Adrenal gland (tissue), 12 donors: ENCODE results near the gene ALKBH8. TPM values are rescaled to one million over a fixed set of nuclear protein-coding genes. Genes with fewer than 3 reads are reported as not detected.

ENCODE experiments used
- DNase-seq, 7 donors: peaks; one replicate each; pipeline ENCODE4 v3.0.0-alpha.2; 2019 to 2020
- H3K27ac ChIP-seq, 5 donors: fragments of 200-600 bp; sonication (generic) in 4 of 5; 1 replicate in 3 of 5; 2 replicates in 2 of 5; pipeline versions ENCODE4 v1.5.1 to v1.8.0; 2016 to 2020; ENCODE audit warnings: mild to moderate bottlenecking in 1 of 5
- H3K27me3 ChIP-seq: fragments of 200-600 bp; 2 replicates; pipeline ENCODE4 v1.8.0; 2021
- H3K36me3 ChIP-seq, 2 donors: fragments of 200-600 bp; replicated peaks in 1 of 2; 1 replicate in 1 of 2; 2 replicates in 1 of 2; pipeline versions ENCODE4 v1.5.1 to v1.8.0; 2018 to 2022
- H3K4me1 ChIP-seq, 2 donors: fragments of 200-600 bp; replicated peaks in 1 of 2; 1 replicate in 1 of 2; 2 replicates in 1 of 2; pipeline versions ENCODE4 v1.5.1 to v1.8.0; 2018 to 2021
- H3K4me3 ChIP-seq, 4 donors: fragments of 200-600 bp; sonication (generic) in 3 of 4; one replicate each; pipeline ENCODE4 v1.5.1; 2016 to 2018
- H3K9me3 ChIP-seq, 3 donors: fragments of 200-600 bp; sonication (generic) in 1 of 3; replicated peaks in 1 of 3; 1 replicate in 2 of 3; 2 replicates in 1 of 3; pipeline versions ENCODE4 v1.5.1 to v1.8.0; 2016 to 2021
- POLR2A ChIP-seq, 2 donors: fragments of 450-650 bp; IDR thresholded peaks; one replicate each; pipeline ENCODE4 v1.6.1; 2017; ENCODE audit warnings: antibody characterized with exemption in 2 of 2, mild to moderate bottlenecking in 2 of 2, moderate library complexity in 1 of 2
- WGBS, 4 donors: extraction: QIAGEN DNeasy Blood & Tissue Kit in 2 of 4; methylation state at CpG; one replicate each; pipeline versions ENCODE4 v1.1.5 to v1.1.7; 2013 to 2017; 5-methylcytosine and 5-hydroxymethylcytosine counted together
- intact Hi-C, 2 donors: fragments of 100-400 bp; cut with DNase I; formaldehyde crosslinking; loops; one replicate each; pipeline versions ENCODE4 v1.14.1 to v1.15.0; 2022 to 2023
- polyA plus RNA-seq, 3 donors: library from polyadenylated mRNA; stranded (reverse); fragments of 200-250 nt in 2 of 3; fragments of 350-450 nt in 1 of 3; fragmentation: Illumina TruSeq in 1 of 3; extraction: RNeasy Lipid Tissue Mini Kit (QIAGEN cat#74804) in 1 of 3; gene quantifications; one replicate each; pipeline ENCODE4 v1.2.3, GENCODE V29; 2013 to 2014
- total RNA-seq, 9 donors: library from RNA; depleted of rRNA in 4 of 9; stranded (reverse); fragments of >200 nt in 4 of 9; fragments of 120-200 nt in 1 of 9; fragmentation: NEBNext Ultra II Directional in 1 of 9; extraction: Animal tissue kit (Norgen Biotek cat#: 25700) in 1 of 9; gene quantifications; one replicate each; pipeline versions ENCODE4 v1.1.0 to v1.2.4, GENCODE V29; 2013 to 2023
- TF ChIP-seq, protein P1 (sequence below), 6 experiments: fragments of 450-650 bp in 4 of 6; fragments of 200-600 bp in 2 of 6; sonication (generic) in 1 of 6; IDR thresholded peaks; 1 replicate in 5 of 6; 2 replicates in 1 of 6; pipeline versions ENCODE4 v1.5.1 to v1.8.0; 2016 to 2021; ENCODE audit warnings: antibody characterized with exemption in 6 of 6, mild to moderate bottlenecking in 2 of 6, moderate library complexity in 1 of 6
- donor health status: healthy with polysubstance abuse.
- donor health status: Bipolar disorder and iron deficiency.
- donor health status: DM: yes; HTN: yes; CAD: no.
- donor health status: DM: no; HTN: no; CAD: no.
- donor health status: DM: no; HTN: no; CAD: no.
- donor health status: DM: yes; HTN: yes; CAD: no.

Gene ALKBH8
- total and polyA plus RNA-seq, 12 donors = 2.5 to 9.5 (median 5.5) TPM

DNA sequence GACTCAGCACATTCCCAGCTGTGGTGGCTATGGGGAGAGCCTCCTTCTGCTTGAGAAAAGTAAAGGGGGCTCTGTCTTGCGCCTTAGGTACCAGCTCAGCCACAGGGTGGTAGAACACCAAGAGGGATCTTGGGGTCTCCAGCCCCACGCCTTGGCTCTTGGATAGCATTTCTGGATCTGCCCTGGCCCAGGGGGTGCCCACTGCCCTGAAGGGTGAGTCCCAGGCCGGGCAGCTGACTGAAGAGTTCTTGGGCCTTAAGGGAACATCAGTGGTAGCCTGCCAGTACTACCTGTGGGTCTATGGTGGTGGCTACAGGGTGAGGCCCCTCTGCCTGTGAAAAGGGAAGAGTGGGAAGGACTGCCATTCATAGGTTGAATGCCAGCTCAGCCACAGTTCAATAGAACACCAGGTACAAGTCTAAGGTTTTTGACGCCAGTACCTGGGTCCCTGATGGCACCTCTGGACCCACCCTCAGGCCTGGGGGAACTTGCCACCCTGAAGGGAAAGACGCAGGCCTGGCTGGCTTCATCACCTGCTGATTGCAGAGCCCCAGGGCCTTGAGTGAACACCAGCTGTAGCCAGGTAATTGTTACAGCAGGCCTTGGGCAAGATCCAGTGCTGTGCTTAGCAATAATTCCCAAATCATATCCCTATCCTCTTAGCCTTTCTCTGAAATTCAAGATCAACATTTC is 111.8 kb downstream of the ALKBH8 start:
- Histone ChIP-seq H3K4me1 (peaks cover 15 to 22% of the 10 kb centered on the region in 2 donors), H3K36me3 (peaks cover 0 to 18% of the 10 kb centered on the region in 2 donors), H3K27ac (no peak overlapping the region), H3K4me3 (no peak overlapping the region), H3K9me3 (no peaks in the 10 kb centered on the region), H3K27me3 (no peaks in the 10 kb centered on the region)
- no peak for DNase-seq
- intact Hi-C loops = no loop called here
- TF ChIP-seq POLR2A (IDR thresholded peaks at IDR 0.05) = no peak
- TF ChIP-seq, protein P1, sequence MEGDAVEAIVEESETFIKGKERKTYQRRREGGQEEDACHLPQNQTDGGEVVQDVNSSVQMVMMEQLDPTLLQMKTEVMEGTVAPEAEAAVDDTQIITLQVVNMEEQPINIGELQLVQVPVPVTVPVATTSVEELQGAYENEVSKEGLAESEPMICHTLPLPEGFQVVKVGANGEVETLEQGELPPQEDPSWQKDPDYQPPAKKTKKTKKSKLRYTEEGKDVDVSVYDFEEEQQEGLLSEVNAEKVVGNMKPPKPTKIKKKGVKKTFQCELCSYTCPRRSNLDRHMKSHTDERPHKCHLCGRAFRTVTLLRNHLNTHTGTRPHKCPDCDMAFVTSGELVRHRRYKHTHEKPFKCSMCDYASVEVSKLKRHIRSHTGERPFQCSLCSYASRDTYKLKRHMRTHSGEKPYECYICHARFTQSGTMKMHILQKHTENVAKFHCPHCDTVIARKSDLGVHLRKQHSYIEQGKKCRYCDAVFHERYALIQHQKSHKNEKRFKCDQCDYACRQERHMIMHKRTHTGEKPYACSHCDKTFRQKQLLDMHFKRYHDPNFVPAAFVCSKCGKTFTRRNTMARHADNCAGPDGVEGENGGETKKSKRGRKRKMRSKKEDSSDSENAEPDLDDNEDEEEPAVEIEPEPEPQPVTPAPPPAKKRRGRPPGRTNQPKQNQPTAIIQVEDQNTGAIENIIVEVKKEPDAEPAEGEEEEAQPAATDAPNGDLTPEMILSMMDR (IDR thresholded peaks at IDR 0.05) = no peak
- 80 to 97% (median 94%) methylated on average over 1 to 5 of the region's 5 CpGs for WGBS, 4 donors

Other genes starting within 250 kb of the ALKBH8 start
- gene CWF19L2, start 107.9 kb downstream of the ALKBH8 start, total RNA-seq = 10 to 100 TPM in 6 of 9 donors, 1 to 10 TPM in 3; 6.5 to 24.6 (median 14.5) TPM
- gene CWF19L2, start 107.9 kb downstream of the ALKBH8 start, polyA plus RNA-seq = 10 to 100 TPM in 1 of 3 donors, 1 to 10 TPM in 2; 8.6 to 16.1 (median 9.0) TPM
- gene ELMOD1, start 25.4 kb upstream of the ALKBH8 start, total RNA-seq = 1 to 10 TPM in 3 of 9 donors, under 1 TPM in 4, not detected in 2; 0.23 to 8.5 (median 0.83) TPM
- under 1 TPM; 0.32 to 0.70 (median 0.64) TPM for gene ELMOD1, start 25.4 kb upstream of the ALKBH8 start, polyA plus RNA-seq
- 1 to 10 TPM in 2 of 9 donors, under 1 TPM in 1, not detected in 6; 0.33 to 3.2 (median 1.1) TPM for gene SLN, start 146.3 kb upstream of the ALKBH8 start, total RNA-seq
- 10 to 100 TPM in 1 of 3 donors, 1 to 10 TPM in 2; 1.8 to 13.0 (median 5.3) TPM for gene SLN, start 146.3 kb upstream of the ALKBH8 start, polyA plus RNA-seq